ENCODE measurements around the gene RSPO3. TPM values are rescaled to one million over a fixed set of nuclear protein-coding genes. Genes with fewer than 3 reads are reported as not detected.

Gene RSPO3
- total RNA-seq, 4 donors from 2014 or later: 1.9 to 10.7 (median 4.0) TPM

- no peaks in the 10 kb centered on the region for H3K36me3 ChIP-seq
- no peaks in the 10 kb centered on the region for H3K27me3 ChIP-seq
- H3K27ac ChIP-seq: no peak overlapping the region
- TF ChIP-seq CTCF (IDR thresholded peaks at IDR 0.05): no peak
- TF ChIP-seq POLR2A (IDR thresholded peaks at IDR 0.05): no peak
- no peak for DNase-seq
- H3K9me3 ChIP-seq: no peaks in the 10 kb centered on the region
- no peaks in the 10 kb centered on the region for H3K4me1 ChIP-seq
- no peak overlapping the region for H3K4me3 ChIP-seq
Measured at GRCh38 chr6:127102859-127103258, 15.6 kb upstream of the RSPO3 start.

GRCh38 chr6:127103482-127103881 is 15.0 kb upstream of the RSPO3 start:
- Histone ChIP-seq H3K27me3 (no peaks in the 10 kb centered on the region), H3K36me3 (no peaks in the 10 kb centered on the region), H3K4me3 (no peak overlapping the region), H3K27ac (no peak overlapping the region), H3K9me3 (no peaks in the 10 kb centered on the region), H3K4me1 (no peaks in the 10 kb centered on the region)
- DNase-seq: no peak
- TF ChIP-seq POLR2A (IDR thresholded peaks at IDR 0.05) (no peak), CTCF (IDR thresholded peaks at IDR 0.05) (no peak)

- Histone ChIP-seq H3K9me3 (no peaks in the 10 kb centered on the region), H3K4me3 (no peak overlapping the region), H3K27ac (no peak overlapping the region), H3K4me1 (no peaks in the 10 kb centered on the region), H3K36me3 (no peaks in the 10 kb centered on the region), H3K27me3 (no peaks in the 10 kb centered on the region)
- TF ChIP-seq CTCF (IDR thresholded peaks at IDR 0.05) (no peak), POLR2A (IDR thresholded peaks at IDR 0.05) (no peak)
- DNase-seq: no peak
Measured at GRCh38 chr6:127107916-127108315, 10.6 kb upstream of the RSPO3 start.

- Histone ChIP-seq H3K27ac (no peak overlapping the region), H3K4me3 (no peak overlapping the region), H3K36me3 (no peaks in the 10 kb centered on the region), H3K9me3 (no peaks in the 10 kb centered on the region), H3K4me1 (no peaks in the 10 kb centered on the region), H3K27me3 (no peaks in the 10 kb centered on the region)
- no peak for TF ChIP-seq POLR2A (IDR thresholded peaks at IDR 0.05)
- TF ChIP-seq CTCF (IDR thresholded peaks at IDR 0.05): no peak
- no peak for DNase-seq
Measured at GRCh38 chr6:127110712-127111111, 7.8 kb upstream of the RSPO3 start.

- no peak overlapping the region for H3K27ac ChIP-seq
- DNase-seq: no peak
- no peaks in the 10 kb centered on the region for H3K36me3 ChIP-seq
- TF ChIP-seq CTCF (IDR thresholded peaks at IDR 0.05) (no peak), POLR2A (IDR thresholded peaks at IDR 0.05) (no peak)
- H3K4me1 ChIP-seq: no peaks in the 10 kb centered on the region
- H3K27me3 ChIP-seq: no peaks in the 10 kb centered on the region
- no peaks in the 10 kb centered on the region for H3K9me3 ChIP-seq
- no peak overlapping the region for H3K4me3 ChIP-seq
Measured at GRCh38 chr6:127111526-127111925, 6.9 kb upstream of the RSPO3 start.

GRCh38 chr6:127114214-127114760 is 4.2 kb upstream of the RSPO3 start:
- Histone ChIP-seq H3K27ac (no peak overlapping the region), H3K36me3 (no peaks in the 10 kb centered on the region), H3K4me1 (no peaks in the 10 kb centered on the region), H3K4me3 (no peak overlapping the region), H3K9me3 (no peaks in the 10 kb centered on the region), H3K27me3 (no peaks in the 10 kb centered on the region)
- no peak for DNase-seq
- TF ChIP-seq POLR2A (IDR thresholded peaks at IDR 0.05) (no peak), CTCF (IDR thresholded peaks at IDR 0.05) (no peak)

Data from Peyer's patch (tissue), 4 donors.